GOT3 (cell line): ENCODE results near the gene TMEM238.

Source experiments
- DNase-seq: peaks from one replicate; lab custom pipeline; 2025; ENCODE audit warnings: mixed read lengths; lab: John Stamatoyannopoulos, UW

The TMEM238 gene

GRCh38 chr19:55377356-55378131 is 6.5 kb downstream of the TMEM238 start:
- no peak for DNase-seq

GRCh38 chr19:55376241-55376933 is 7.7 kb downstream of the TMEM238 start, which contains the start of gene TMEM190:
TMEM190 (plus strand) TSS chr19:55376826; CDS start chr19:55376854, 28 bp downstream.
- no peak for DNase-seq

GRCh38 chr19:55373993-55374757 is 9.9 kb downstream of the TMEM238 start:
- no peak for DNase-seq

- DNase-seq = no peak
These were observed 10.6 kb downstream of the TMEM238 start for GRCh38 chr19:55373306-55373992.

- no peak for DNase-seq
These were observed 11.6 kb downstream of the TMEM238 start for GRCh38 chr19:55372316-55373081.

- no peak for DNase-seq
These were observed 13.6 kb downstream of the TMEM238 start, which contains the start of gene IL11 for GRCh38 chr19:55370305-55370988. IL11 (minus strand) TSS chr19:55370463; CDS start chr19:55370310, 153 bp downstream.

- DNase-seq = no peak
These were observed 14.3 kb downstream of the TMEM238 start for GRCh38 chr19:55369653-55370304.

GRCh38 chr19:55368701-55369563 is 15.2 kb downstream of the TMEM238 start:
- DNase-seq = no peak

- DNase-seq = no peak
These were observed 16.0 kb downstream of the TMEM238 start for GRCh38 chr19:55368106-55368505.

GRCh38 chr19:55366790-55367189 is 17.3 kb downstream of the TMEM238 start:
- DNase-seq = no peak

GRCh38 chr19:55365964-55366363 is 18.1 kb downstream of the TMEM238 start:
- no peak for DNase-seq

GRCh38 chr19:55365245-55365644 is 18.8 kb downstream of the TMEM238 start:
- no peak for DNase-seq

- no peak for DNase-seq
These were observed 20.9 kb downstream of the TMEM238 start, which contains the start of gene GARIN5B for GRCh38 chr19:55362990-55363716. GARIN5B (minus strand) TSS chr19:55363260; CDS start chr19:55363066, 194 bp downstream.

GRCh38 chr19:55362174-55362989 is 21.7 kb downstream of the TMEM238 start:
- no peak for DNase-seq

GRCh38 chr19:55360902-55361301 is 23.2 kb downstream of the TMEM238 start:
- no peak for DNase-seq

GRCh38 chr19:55358943-55359908 is 24.9 kb downstream of the TMEM238 start:
- no peak for DNase-seq
